MM.1S (cell line): ENCODE data around the gene CCS.

ENCODE experiments used
- CTCF ChIP-seq: fragments of 300-600 bp; sonication (generic); IDR thresholded peaks from 2 replicates; pipeline ENCODE4 v1.5.1; 2016; ENCODE audit warnings: antibody characterized with exemption, low read length, mixed read lengths
- EZH2 ChIP-seq: fragments of 300-600 bp; sonication (generic); optimal IDR thresholded peaks from 2 replicates; pipeline ENCODE3; 2017; ENCODE audit warnings: low read depth, mild to moderate bottlenecking, antibody characterized with exemption, low read length, mixed read lengths
- EZH2phosphoT487 ChIP-seq: fragments of 300-600 bp; sonication (generic); IDR thresholded peaks from 2 replicates; pipeline ENCODE4 v1.6.1; 2018; ENCODE audit warnings: antibody characterized with exemption, low read length

- TF ChIP-seq CTCF (no peak), EZH2 (no peak), EZH2phosphoT487 (no peak)
Measured at GRCh38 chr11:66570079-66570849, 22.7 kb upstream of the CCS start.
